K562 (cell line): ENCODE measurements around the gene METRN. TPM values are rescaled to one million over a fixed set of nuclear protein-coding genes. Genes with fewer than 3 reads are reported as not detected.
A peak's percentile ranks its signal among the peaks of the same experiment; 100 is the strongest.

Experiments
- DPF2 ChIP-seq: fragments of 450-650 bp; IDR thresholded peaks from 2 replicates; pipeline ENCODE4 v1.6.1; 2016
- ETV5 ChIP-seq: sonication (generic); formaldehyde crosslinking; IDR thresholded peaks from 2 replicates; pipeline ENCODE4 v1.4.0; 2020; ENCODE audit warnings: low read depth, mild to moderate bottlenecking, missing genetic modification reagents
- FIP1L1 ChIP-seq: fragments of 200-400 bp; formaldehyde crosslinking; IDR thresholded peaks from 2 replicates; pipeline ENCODE4 v1.6.1; 2018; ENCODE audit warnings: mild to moderate bottlenecking, low read depth, low read length; ENCODE audit not compliant: poor library complexity, severe bottlenecking
- HDAC1 ChIP-seq, 2 experiments: fragments of 450-650 bp; IDR thresholded peaks; 2 replicates each; pipeline ENCODE4 v1.6.1; 2016 to 2017; ENCODE audit warnings: inconsistent platforms in 1 of 2, mild to moderate bottlenecking in 1 of 2, moderate library complexity in 1 of 2
- HDAC6 ChIP-seq: IDR thresholded peaks from 2 replicates; pipeline ENCODE4 v1.6.1; 2012; ENCODE audit warnings: low read depth, mild to moderate bottlenecking, control low read depth, inconsistent platforms, low read length, moderate library complexity
- HNRNPL ChIP-seq: fragments of 200-400 bp; formaldehyde crosslinking; IDR thresholded peaks from 2 replicates; pipeline ENCODE4 v1.6.1; 2017; ENCODE audit warnings: low read depth, mild to moderate bottlenecking, low read length
- HSF4 ChIP-seq: fragments of 250-450 bp; sonication (Bioruptor Pico); IDR thresholded peaks from 2 replicates; pipeline ENCODE4 v2.1.2; 2022; ENCODE audit warnings: mild to moderate bottlenecking, moderate library complexity, borderline replicate concordance
- MAZ ChIP-seq, 2 experiments: fragments of 450-650 bp in 1 of 2; sonication (generic) in 1 of 2; formaldehyde crosslinking; IDR thresholded peaks in 1 of 2; conservative IDR thresholded peaks in 1 of 2; 2 replicates each; pipeline versions ENCODE4 v1.4.0 to v1.5.0; 2020; ENCODE audit warnings: mild to moderate bottlenecking in 1 of 2, missing genetic modification reagents in 1 of 2
- NCOA6 ChIP-seq: fragments of 450-650 bp; IDR thresholded peaks from 2 replicates; pipeline ENCODE4 v1.6.1; 2017; ENCODE audit warnings: mild to moderate bottlenecking
- POLR3A ChIP-seq: IDR thresholded peaks from 2 replicates; pipeline ENCODE4 v1.6.1; 2011; ENCODE audit warnings: borderline replicate concordance, mild to moderate bottlenecking, moderate library complexity; ENCODE audit not compliant: insufficient read length, insufficient read depth; ENCODE audit errors: extremely low read depth
- RAD51 ChIP-seq: fragments of 450-650 bp; IDR thresholded peaks from 2 replicates; pipeline ENCODE4 v1.7.1; 2016; ENCODE audit warnings: low read depth, mild to moderate bottlenecking, borderline replicate concordance
- SP2 ChIP-seq: IDR thresholded peaks from 2 replicates; pipeline ENCODE4 v1.6.1; 2011; ENCODE audit warnings: mild to moderate bottlenecking, low read depth, low read length, moderate library complexity; ENCODE audit not compliant: poor library complexity, severe bottlenecking; ENCODE audit errors: extremely low read depth
- SRSF9 ChIP-seq: fragments of 200-400 bp; formaldehyde crosslinking; IDR thresholded peaks from 2 replicates; pipeline ENCODE4 v1.6.1; 2017; ENCODE audit warnings: low read depth, low read length, borderline replicate concordance
- TEAD4 ChIP-seq, 2 experiments: sonication (generic) in 1 of 2; formaldehyde crosslinking in 1 of 2; IDR thresholded peaks; 2 replicates each; pipeline versions ENCODE4 v1.6.1 to v1.8.0; 2012 to 2022; ENCODE audit warnings: borderline replicate concordance in 1 of 2, inconsistent platforms in 1 of 2, low read length in 1 of 2, mild to moderate bottlenecking in 1 of 2, missing genetic modification reagents in 1 of 2
- ZC3H4 ChIP-seq: sonication (generic); formaldehyde crosslinking; IDR thresholded peaks from 2 replicates; pipeline ENCODE4 v1.9.0; 2021; ENCODE audit warnings: missing genetic modification reagents, borderline replicate concordance
- ZEB2 ChIP-seq: fragments of 450-650 bp; IDR thresholded peaks from 2 replicates; pipeline ENCODE4 v1.6.1; 2016
- ZFP30 ChIP-seq: fragments of 250-450 bp; sonication (Bioruptor Pico); IDR thresholded peaks from 2 replicates; pipeline ENCODE4 v1.8.0; 2022; ENCODE audit warnings: moderate library complexity, mild to moderate bottlenecking, inconsistent platforms, borderline replicate concordance
- ZFP36 ChIP-seq: fragments of 150-350 bp; IDR thresholded peaks from 2 replicates; pipeline ENCODE4 v1.6.1; 2018; ENCODE audit warnings: low read length, low read depth; ENCODE audit not compliant: partially characterized antibody
- ZNF57 ChIP-seq: fragments of 450-650 bp; formaldehyde crosslinking; IDR thresholded peaks from 2 replicates; pipeline ENCODE4 v1.4.0; 2020; ENCODE audit warnings: mild to moderate bottlenecking, moderate library complexity
- polyA plus RNA-seq, 8 experiments: library from polyadenylated mRNA; depleted of rRNA in 4 of 8; stranded (reverse) in 5 of 8; unstranded in 3 of 8; fragments of >200 nt; fragmentation: Nextera tagmentation in 2 of 8; fragmentation: Illumina TruSeq in 1 of 8; extraction: Ambion mirVana in 2 of 8; extraction: Trizol in 1 of 8; gene quantifications; 2 replicates each; pipeline versions ENCODE4 v1.2.1 to v1.2.3, GENCODE V29; 2011 to 2014; ENCODE audit warnings: inconsistent platforms in 1 of 8, missing spikeins in 1 of 8
- total RNA-seq, 7 experiments: library from RNA; depleted of rRNA in 6 of 7; stranded (reverse); fragments of >200 nt in 6 of 7; fragmentation: Illumina TruSeq in 2 of 7; extraction: Trizol in 2 of 7; gene quantifications; 2 replicates each; pipeline versions ENCODE4 v1.2.1 to v1.2.3, GENCODE V29; 2011 to 2021; ENCODE audit warnings: low replicate concordance in 1 of 7
- TF ChIP-seq, protein P1 (sequence below): fragments of 250-450 bp; sonication (Bioruptor Pico); IDR thresholded peaks from 2 replicates; pipeline ENCODE4 v1.9.0; 2021; ENCODE audit warnings: mild to moderate bottlenecking, inconsistent platforms
- TF ChIP-seq, protein P2 (sequence below): IDR thresholded peaks from 2 replicates; pipeline ENCODE4 v1.6.1; 2011; ENCODE audit warnings: borderline replicate concordance, low read depth, mild to moderate bottlenecking, moderate library complexity, low read length; ENCODE audit not compliant: insufficient read depth, poor library complexity, severe bottlenecking
- TF ChIP-seq, protein P3 (sequence below): sonication (generic); formaldehyde crosslinking; IDR thresholded peaks from 2 replicates; pipeline ENCODE4 v1.8.1; 2022; ENCODE audit warnings: missing genetic modification reagents

The METRN gene
- total and polyA plus RNA-seq, 9 of the 15 experiments (the other 6 are each of a cell fraction or from before 2014, with no cell fraction given): 0.20 to 89.8 (median 15.4) TPM

DNA sequence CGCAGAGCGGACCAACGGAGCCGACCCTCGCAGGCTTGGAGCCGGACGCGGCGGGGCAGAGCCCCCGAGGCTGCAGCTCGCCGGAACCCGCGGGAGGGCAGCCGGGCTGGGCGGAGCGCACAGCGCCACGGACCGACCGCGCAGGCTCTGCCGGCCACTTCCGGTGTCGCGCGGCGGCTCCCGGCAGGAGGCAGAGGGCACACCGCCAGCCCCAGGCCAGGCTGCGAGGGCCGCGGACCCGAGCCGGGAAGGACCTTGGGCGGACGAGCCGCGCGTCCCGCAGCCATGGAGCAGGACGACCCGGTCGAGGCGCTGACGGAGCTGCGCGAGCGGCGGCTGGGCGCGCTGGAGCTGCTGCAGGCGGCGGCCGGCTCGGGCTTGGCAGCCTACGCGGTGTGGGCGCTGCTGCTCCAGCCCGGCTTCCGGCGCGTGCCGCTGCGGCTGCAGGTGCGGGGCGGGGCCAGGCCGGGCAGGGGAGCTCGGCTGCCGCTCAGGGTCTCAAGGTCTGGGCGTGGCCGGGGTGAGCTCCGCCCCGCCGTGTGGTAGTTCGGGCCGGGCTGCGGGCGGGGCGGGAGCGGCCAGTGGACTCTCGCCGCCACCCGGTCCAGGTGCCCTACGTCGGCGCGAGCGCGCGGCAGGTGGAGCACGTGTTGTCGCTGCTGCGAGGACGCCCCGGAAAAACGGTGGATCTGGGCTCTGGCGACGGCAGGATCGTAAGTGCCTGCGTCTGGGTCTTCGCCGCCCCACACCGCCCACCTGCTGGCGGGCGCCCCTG, 6.3 kb downstream of the METRN start, which contains the start of gene ANTKMT (continued):
- TF ChIP-seq, protein P1, sequence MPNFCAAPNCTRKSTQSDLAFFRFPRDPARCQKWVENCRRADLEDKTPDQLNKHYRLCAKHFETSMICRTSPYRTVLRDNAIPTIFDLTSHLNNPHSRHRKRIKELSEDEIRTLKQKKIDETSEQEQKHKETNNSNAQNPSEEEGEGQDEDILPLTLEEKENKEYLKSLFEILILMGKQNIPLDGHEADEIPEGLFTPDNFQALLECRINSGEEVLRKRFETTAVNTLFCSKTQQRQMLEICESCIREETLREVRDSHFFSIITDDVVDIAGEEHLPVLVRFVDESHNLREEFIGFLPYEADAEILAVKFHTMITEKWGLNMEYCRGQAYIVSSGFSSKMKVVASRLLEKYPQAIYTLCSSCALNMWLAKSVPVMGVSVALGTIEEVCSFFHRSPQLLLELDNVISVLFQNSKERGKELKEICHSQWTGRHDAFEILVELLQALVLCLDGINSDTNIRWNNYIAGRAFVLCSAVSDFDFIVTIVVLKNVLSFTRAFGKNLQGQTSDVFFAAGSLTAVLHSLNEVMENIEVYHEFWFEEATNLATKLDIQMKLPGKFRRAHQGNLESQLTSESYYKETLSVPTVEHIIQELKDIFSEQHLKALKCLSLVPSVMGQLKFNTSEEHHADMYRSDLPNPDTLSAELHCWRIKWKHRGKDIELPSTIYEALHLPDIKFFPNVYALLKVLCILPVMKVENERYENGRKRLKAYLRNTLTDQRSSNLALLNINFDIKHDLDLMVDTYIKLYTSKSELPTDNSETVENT (CRISPR knock-in tag): peak; percentile 80
- TF ChIP-seq, protein P2, sequence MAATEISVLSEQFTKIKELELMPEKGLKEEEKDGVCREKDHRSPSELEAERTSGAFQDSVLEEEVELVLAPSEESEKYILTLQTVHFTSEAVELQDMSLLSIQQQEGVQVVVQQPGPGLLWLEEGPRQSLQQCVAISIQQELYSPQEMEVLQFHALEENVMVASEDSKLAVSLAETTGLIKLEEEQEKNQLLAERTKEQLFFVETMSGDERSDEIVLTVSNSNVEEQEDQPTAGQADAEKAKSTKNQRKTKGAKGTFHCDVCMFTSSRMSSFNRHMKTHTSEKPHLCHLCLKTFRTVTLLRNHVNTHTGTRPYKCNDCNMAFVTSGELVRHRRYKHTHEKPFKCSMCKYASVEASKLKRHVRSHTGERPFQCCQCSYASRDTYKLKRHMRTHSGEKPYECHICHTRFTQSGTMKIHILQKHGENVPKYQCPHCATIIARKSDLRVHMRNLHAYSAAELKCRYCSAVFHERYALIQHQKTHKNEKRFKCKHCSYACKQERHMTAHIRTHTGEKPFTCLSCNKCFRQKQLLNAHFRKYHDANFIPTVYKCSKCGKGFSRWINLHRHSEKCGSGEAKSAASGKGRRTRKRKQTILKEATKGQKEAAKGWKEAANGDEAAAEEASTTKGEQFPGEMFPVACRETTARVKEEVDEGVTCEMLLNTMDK: peak; percentile 69
- TF ChIP-seq FIP1L1 (peak; percentile 42), ZEB2 (peak; percentile 80), POLR3A (no peak), SRSF9 (no peak), ZNF57 (no peak), SP2 (no peak), HDAC6 (no peak), HNRNPL (peak; percentile 89), TEAD4 (IDR thresholded peaks at IDR 0.05; ENCODE audit: low read length) (no peak), TEAD4 (CRISPR knock-in tag; IDR thresholded peaks at IDR 0.05; ENCODE audit: borderline replicate concordance) (no peak), ZFP30 (CRISPR knock-in tag) (no peak), HSF4 (CRISPR knock-in tag) (no peak), ETV5 (CRISPR knock-in tag) (no peak; the same call in 1 of the 2 replicates), HDAC1 (IDR thresholded peaks at IDR 0.05) (no peak), ZC3H4 (CRISPR knock-in tag) (0 out of 2 replicates have a peak, but pooled peaks have one; percentile 59), RAD51 (no peak), ZFP36 (no peak), DPF2 (no peak), NCOA6 (no peak), MAZ (CRISPR knock-in tag; conservative IDR thresholded peaks at IDR 0.05 in 1 of 2, IDR thresholded peaks at IDR 0.05 in 1 of 2) (peak in 1 of 2 experiments; percentile 90)
- TF ChIP-seq, protein P3, sequence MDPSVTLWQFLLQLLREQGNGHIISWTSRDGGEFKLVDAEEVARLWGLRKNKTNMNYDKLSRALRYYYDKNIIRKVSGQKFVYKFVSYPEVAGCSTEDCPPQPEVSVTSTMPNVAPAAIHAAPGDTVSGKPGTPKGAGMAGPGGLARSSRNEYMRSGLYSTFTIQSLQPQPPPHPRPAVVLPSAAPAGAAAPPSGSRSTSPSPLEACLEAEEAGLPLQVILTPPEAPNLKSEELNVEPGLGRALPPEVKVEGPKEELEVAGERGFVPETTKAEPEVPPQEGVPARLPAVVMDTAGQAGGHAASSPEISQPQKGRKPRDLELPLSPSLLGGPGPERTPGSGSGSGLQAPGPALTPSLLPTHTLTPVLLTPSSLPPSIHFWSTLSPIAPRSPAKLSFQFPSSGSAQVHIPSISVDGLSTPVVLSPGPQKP (CRISPR knock-in tag): no peak
